HEK293 (cell line): ENCODE measurements around the gene GNB1L.
A peak's percentile ranks its signal among the peaks of the same experiment; 100 is the strongest.

Source experiments
- CTCF ChIA-PET: fragments of 350-600 bp; formaldehyde crosslinking; extraction: SDS; loops from one replicate; lab custom pipeline; 2021; ENCODE audit warnings: antibody characterized with exemption; lab: Yijun Ruan, JAX
- POLR2A ChIA-PET: fragments of 300-600 bp; formaldehyde crosslinking; extraction: SDS; loops from one replicate; lab custom pipeline; 2020; ENCODE audit warnings: antibody characterized with exemption, inconsistent platforms; lab: Yijun Ruan, JAX
- H3K27ac ChIP-seq: fragments of 200-500 bp; sonication (Bioruptor generic); 2 replicates; pipeline ENCODE4 v1.5.1; 2014; ENCODE audit warnings: low read depth, low read length, control low read depth, inconsistent platforms; ENCODE audit errors: extremely low read depth
- H3K36me3 ChIP-seq, 2 experiments: fragments of 200-500 bp in 1 of 2; sonication (Bioruptor generic) in 1 of 2; 1 replicate in 1 of 2; 2 replicates in 1 of 2; pipeline ENCODE4 v1.5.1; 2014 to 2017; ENCODE audit warnings: inconsistent platforms in 2 of 2, low read length in 2 of 2; ENCODE audit not compliant: control insufficient read depth in 2 of 2, insufficient read depth in 1 of 2
- H3K4me1 ChIP-seq: fragments of 200-500 bp; sonication (Bioruptor generic); 2 replicates; pipeline ENCODE4 v1.5.1; 2014; ENCODE audit warnings: mild to moderate bottlenecking, low read length, inconsistent platforms; ENCODE audit not compliant: control insufficient read depth, insufficient read depth
- H3K4me3 ChIP-seq: 2 replicates; pipeline ENCODE4 v1.5.1; 2011; ENCODE audit warnings: low read depth, mild to moderate bottlenecking, control low read depth, low read length, moderate library complexity
- H3K9me3 ChIP-seq: fragments of 200-500 bp; sonication (Bioruptor generic); 2 replicates; pipeline ENCODE4 v1.5.1; 2014; ENCODE audit warnings: low read depth, low read length, inconsistent platforms; ENCODE audit not compliant: control insufficient read depth, insufficient read depth
- EGR2 ChIP-seq: fragments of 450-650 bp; formaldehyde crosslinking; IDR thresholded peaks from 2 replicates; pipeline ENCODE4 v1.5.1; 2016; ENCODE audit warnings: low read depth, missing biosample characterization, missing genetic modification characterization
- HOXC10 ChIP-seq: sonication (generic); formaldehyde crosslinking; IDR thresholded peaks from 2 replicates; pipeline ENCODE4 v1.8.1; 2023; ENCODE audit warnings: mild to moderate bottlenecking, missing genetic modification reagents
- IKZF3 ChIP-seq: fragments of 450-650 bp; IDR thresholded peaks from 2 replicates; pipeline ENCODE4 v1.5.0; 2018; ENCODE audit warnings: missing biosample characterization, mild to moderate bottlenecking, missing genetic modification characterization, moderate library complexity
- SP3 ChIP-seq: fragments of 450-650 bp; formaldehyde crosslinking; IDR thresholded peaks from 2 replicates; pipeline ENCODE4 v1.5.1; 2016; ENCODE audit warnings: missing biosample characterization, missing genetic modification characterization
- TRIM28 ChIP-seq: IDR thresholded peaks from 2 replicates; pipeline ENCODE4 v1.6.1; 2011; ENCODE audit warnings: low read length, control low read depth, borderline replicate concordance
- ZBTB17 ChIP-seq: fragments of 450-650 bp; formaldehyde crosslinking; IDR thresholded peaks from 2 replicates; pipeline ENCODE4 v1.5.1; 2016; ENCODE audit warnings: missing biosample characterization, missing genetic modification characterization
- ZBTB20 ChIP-seq: fragments of 450-650 bp; formaldehyde crosslinking; IDR thresholded peaks from 2 replicates; pipeline ENCODE4 v1.5.1; 2016; ENCODE audit warnings: missing biosample characterization, missing genetic modification characterization
- ZFHX2 ChIP-seq: fragments of 450-650 bp; formaldehyde crosslinking; conservative IDR thresholded peaks from 2 replicates; pipeline ENCODE4 v1.5.1; 2016; ENCODE audit warnings: missing biosample characterization, missing genetic modification characterization
- ZNF157 ChIP-seq: fragments of 450-650 bp; formaldehyde crosslinking; IDR thresholded peaks from 2 replicates; pipeline ENCODE4 v1.5.1; 2016; ENCODE audit warnings: missing biosample characterization, missing genetic modification characterization
- ZNF16 ChIP-seq: fragments of 450-650 bp; formaldehyde crosslinking; IDR thresholded peaks from 2 replicates; pipeline ENCODE4 v1.5.1; 2016; ENCODE audit warnings: low read depth, missing biosample characterization, missing genetic modification characterization
- ZNF2 ChIP-seq: fragments of 450-650 bp; formaldehyde crosslinking; IDR thresholded peaks from 2 replicates; pipeline ENCODE4 v1.5.1; 2016; ENCODE audit warnings: missing biosample characterization, missing genetic modification characterization
- ZNF239 ChIP-seq: fragments of 450-650 bp; formaldehyde crosslinking; IDR thresholded peaks from 2 replicates; pipeline ENCODE4 v1.5.1; 2016; ENCODE audit warnings: missing biosample characterization, missing genetic modification characterization
- ZNF248 ChIP-seq: fragments of 450-650 bp; formaldehyde crosslinking; IDR thresholded peaks from 2 replicates; pipeline ENCODE4 v1.5.1; 2017; ENCODE audit warnings: missing biosample characterization, missing genetic modification characterization
- ZNF529 ChIP-seq: fragments of 450-650 bp; formaldehyde crosslinking; IDR thresholded peaks from 2 replicates; pipeline ENCODE4 v1.5.1; 2017; ENCODE audit warnings: missing genetic modification characterization, missing biosample characterization; ENCODE audit not compliant: insufficient replicate concordance
- ZNF530 ChIP-seq: fragments of 450-650 bp; formaldehyde crosslinking; IDR thresholded peaks from 2 replicates; pipeline ENCODE4 v1.5.1; 2016; ENCODE audit warnings: low read depth, missing biosample characterization, missing genetic modification characterization
- ZNF585B ChIP-seq: fragments of 450-650 bp; formaldehyde crosslinking; IDR thresholded peaks from 2 replicates; pipeline ENCODE4 v1.5.1; 2016; ENCODE audit warnings: missing biosample characterization, missing genetic modification characterization
- ZNF843 ChIP-seq: fragments of 450-650 bp; formaldehyde crosslinking; IDR thresholded peaks from 2 replicates; pipeline ENCODE4 v1.5.1; 2016; ENCODE audit warnings: missing biosample characterization, missing genetic modification characterization
- TF ChIP-seq, protein P1 (sequence below): fragments of 450-650 bp; formaldehyde crosslinking; conservative IDR thresholded peaks from 2 replicates; pipeline ENCODE4 v1.5.1; 2016; ENCODE audit warnings: low read depth, missing biosample characterization, missing genetic modification characterization
- TF ChIP-seq, protein P2 (sequence below): fragments of 450-650 bp; formaldehyde crosslinking; IDR thresholded peaks from 2 replicates; pipeline ENCODE4 v1.5.1; 2017; ENCODE audit warnings: missing biosample characterization, missing genetic modification characterization
- TF ChIP-seq, protein P3 (sequence below): fragments of 450-650 bp; IDR thresholded peaks from 2 replicates; pipeline ENCODE4 v1.5.1; 2018; ENCODE audit warnings: missing biosample characterization, missing genetic modification characterization
- TF ChIP-seq, protein P4 (sequence below): fragments of 450-650 bp; IDR thresholded peaks from 2 replicates; pipeline ENCODE4 v1.5.1; 2018; ENCODE audit warnings: missing biosample characterization, mild to moderate bottlenecking, missing genetic modification characterization

GNB1L gene

GRCh38 chr22:19889951-19890350, 35.3 kb upstream of the GNB1L start:
- Histone ChIP-seq H3K4me1 (peaks cover 7% of the 10 kb centered on the region), H3K9me3 (no peaks in the 10 kb centered on the region), H3K27ac (no peak overlapping the region), H3K4me3 (no peak overlapping the region), H3K36me3 (peaks cover 0 to 11% of the 10 kb centered on the region in 2 experiments; a peak in 1 of 3 replicates)
- POLR2A ChIA-PET, result interaction anchor here (0.6 kb wide), 1 partner anchor 31 kb away, joined by 3 read pairs; no protein-coding TSS in a partner anchor
- CTCF ChIA-PET, result interaction anchor here (1.7 to 2.0 kb wide), 2 partner anchors 21 to 159 kb away, joined by 11 to 13 read pairs; no protein-coding TSS in a partner anchor
- TF ChIP-seq ZNF248 (tag by site-specific recombination), result no peak
- no peak for TF ChIP-seq TRIM28
- TF ChIP-seq ZNF239 (tag by site-specific recombination), result no peak
- TF ChIP-seq HOXC10 (CRISPR knock-in tag), result no peak
- TF ChIP-seq ZBTB20 (tag by site-specific recombination), result no peak
- TF ChIP-seq ZNF157 (tag by site-specific recombination), result no peak

DNA sequence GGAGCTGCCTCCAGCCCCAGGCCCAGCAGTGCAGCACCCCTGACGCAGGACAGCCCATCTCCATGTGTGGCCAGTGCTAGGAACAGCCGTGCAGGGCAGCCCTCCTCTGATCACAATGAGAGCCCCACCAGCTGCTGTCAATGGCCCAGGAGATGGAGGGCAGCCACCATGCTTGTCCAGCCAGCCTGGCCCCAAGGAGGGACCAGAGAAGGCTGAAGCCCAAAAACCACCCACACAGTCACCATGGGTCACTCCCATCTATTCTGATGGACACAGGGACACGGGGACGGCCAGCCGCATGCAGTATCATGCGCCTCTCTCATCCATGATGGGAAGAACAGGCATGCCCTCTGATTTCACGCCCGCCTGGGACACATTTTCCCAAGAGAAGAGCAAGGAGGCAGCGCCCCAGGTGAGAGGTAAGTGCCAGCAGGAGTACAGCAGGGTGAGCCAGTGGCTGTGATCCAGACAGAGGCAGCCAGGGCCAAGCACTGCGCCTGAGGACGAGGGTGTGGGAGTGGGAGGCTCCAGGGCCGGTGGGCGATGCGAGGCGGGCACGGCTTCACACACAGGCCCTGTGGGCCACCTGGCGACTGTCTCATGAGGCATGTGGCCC, 33.6 kb upstream of the GNB1L start:
- TF ChIP-seq, protein P1, sequence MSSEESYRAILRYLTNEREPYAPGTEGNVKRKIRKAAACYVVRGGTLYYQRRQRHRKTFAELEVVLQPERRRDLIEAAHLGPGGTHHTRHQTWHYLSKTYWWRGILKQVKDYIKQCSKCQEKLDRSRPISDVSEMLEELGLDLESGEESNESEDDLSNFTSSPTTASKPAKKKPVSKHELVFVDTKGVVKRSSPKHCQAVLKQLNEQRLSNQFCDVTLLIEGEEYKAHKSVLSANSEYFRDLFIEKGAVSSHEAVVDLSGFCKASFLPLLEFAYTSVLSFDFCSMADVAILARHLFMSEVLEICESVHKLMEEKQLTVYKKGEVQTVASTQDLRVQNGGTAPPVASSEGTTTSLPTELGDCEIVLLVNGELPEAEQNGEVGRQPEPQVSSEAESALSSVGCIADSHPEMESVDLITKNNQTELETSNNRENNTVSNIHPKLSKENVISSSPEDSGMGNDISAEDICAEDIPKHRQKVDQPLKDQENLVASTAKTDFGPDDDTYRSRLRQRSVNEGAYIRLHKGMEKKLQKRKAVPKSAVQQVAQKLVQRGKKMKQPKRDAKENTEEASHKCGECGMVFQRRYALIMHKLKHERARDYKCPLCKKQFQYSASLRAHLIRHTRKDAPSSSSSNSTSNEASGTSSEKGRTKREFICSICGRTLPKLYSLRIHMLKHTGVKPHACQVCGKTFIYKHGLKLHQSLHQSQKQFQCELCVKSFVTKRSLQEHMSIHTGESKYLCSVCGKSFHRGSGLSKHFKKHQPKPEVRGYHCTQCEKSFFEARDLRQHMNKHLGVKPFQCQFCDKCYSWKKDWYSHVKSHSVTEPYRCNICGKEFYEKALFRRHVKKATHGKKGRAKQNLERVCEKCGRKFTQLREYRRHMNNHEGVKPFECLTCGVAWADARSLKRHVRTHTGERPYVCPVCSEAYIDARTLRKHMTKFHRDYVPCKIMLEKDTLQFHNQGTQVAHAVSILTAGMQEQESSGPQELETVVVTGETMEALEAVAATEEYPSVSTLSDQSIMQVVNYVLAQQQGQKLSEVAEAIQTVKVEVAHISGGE (tag by site-specific recombination), result no peak
- TF ChIP-seq EGR2 (tag by site-specific recombination) (peak; percentile 40; the same call in 1 of the 2 replicates), ZFHX2 (tag by site-specific recombination) (peak; percentile 63), ZNF2 (no peak)
- Histone ChIP-seq H3K36me3 (no peaks in the 10 kb centered on the region), H3K4me3 (no peak overlapping the region), H3K4me1 (peaks cover 7% of the 10 kb centered on the region), H3K9me3 (no peaks in the 10 kb centered on the region), H3K27ac (no peak overlapping the region)
- POLR2A ChIA-PET, result interaction anchor here (1.0 to 1.1 kb wide), 2 partner anchors 33 kb away, joined by 3 read pairs; partner anchors contain the start of genes GNB1L and RTL10
- CTCF ChIA-PET, result interaction anchor here (1.7 to 2.2 kb wide), 2 partner anchors 22 to 158 kb away, joined by 5 to 9 read pairs; no protein-coding TSS in a partner anchor

GRCh38 chr22:19887256-19887985, 32.7 kb upstream of the GNB1L start:
- no peak overlapping the region for H3K4me3 ChIP-seq
- peaks cover 6% of the 10 kb centered on the region for H3K4me1 ChIP-seq
- H3K36me3 ChIP-seq, result no peaks in the 10 kb centered on the region
- H3K27ac ChIP-seq, result no peak overlapping the region
- ChIA-PET POLR2A (interaction anchor here (1.1 kb wide), 1 partner anchor 33 kb away, joined by 3 read pairs; the partner anchor contains the start of genes GNB1L and RTL10), CTCF (interaction anchor here (1.7 to 2.2 kb wide), 2 partner anchors 23 to 157 kb away, joined by 5 to 9 read pairs; no protein-coding TSS in a partner anchor)
- no peaks in the 10 kb centered on the region for H3K9me3 ChIP-seq
- no peak for TF ChIP-seq ZBTB17 (tag by site-specific recombination)
- no peak for TF ChIP-seq ZNF585B (tag by site-specific recombination)
- TF ChIP-seq ZNF16 (tag by site-specific recombination), result no peak
- no peak for TF ChIP-seq ZNF248 (tag by site-specific recombination)
- no peak for TF ChIP-seq ZNF530 (tag by site-specific recombination)
- TF ChIP-seq IKZF3 (tag by site-specific recombination), result no peak
- no peak for TF ChIP-seq ZNF529 (tag by site-specific recombination)
- TF ChIP-seq, protein P2, sequence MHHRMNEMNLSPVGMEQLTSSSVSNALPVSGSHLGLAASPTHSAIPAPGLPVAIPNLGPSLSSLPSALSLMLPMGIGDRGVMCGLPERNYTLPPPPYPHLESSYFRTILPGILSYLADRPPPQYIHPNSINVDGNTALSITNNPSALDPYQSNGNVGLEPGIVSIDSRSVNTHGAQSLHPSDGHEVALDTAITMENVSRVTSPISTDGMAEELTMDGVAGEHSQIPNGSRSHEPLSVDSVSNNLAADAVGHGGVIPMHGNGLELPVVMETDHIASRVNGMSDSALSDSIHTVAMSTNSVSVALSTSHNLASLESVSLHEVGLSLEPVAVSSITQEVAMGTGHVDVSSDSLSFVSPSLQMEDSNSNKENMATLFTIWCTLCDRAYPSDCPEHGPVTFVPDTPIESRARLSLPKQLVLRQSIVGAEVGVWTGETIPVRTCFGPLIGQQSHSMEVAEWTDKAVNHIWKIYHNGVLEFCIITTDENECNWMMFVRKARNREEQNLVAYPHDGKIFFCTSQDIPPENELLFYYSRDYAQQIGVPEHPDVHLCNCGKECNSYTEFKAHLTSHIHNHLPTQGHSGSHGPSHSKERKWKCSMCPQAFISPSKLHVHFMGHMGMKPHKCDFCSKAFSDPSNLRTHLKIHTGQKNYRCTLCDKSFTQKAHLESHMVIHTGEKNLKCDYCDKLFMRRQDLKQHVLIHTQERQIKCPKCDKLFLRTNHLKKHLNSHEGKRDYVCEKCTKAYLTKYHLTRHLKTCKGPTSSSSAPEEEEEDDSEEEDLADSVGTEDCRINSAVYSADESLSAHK (tag by site-specific recombination), result no peak
- TF ChIP-seq ZNF843 (tag by site-specific recombination), result no peak
- no peak for TF ChIP-seq SP3
- TF ChIP-seq, protein P3, sequence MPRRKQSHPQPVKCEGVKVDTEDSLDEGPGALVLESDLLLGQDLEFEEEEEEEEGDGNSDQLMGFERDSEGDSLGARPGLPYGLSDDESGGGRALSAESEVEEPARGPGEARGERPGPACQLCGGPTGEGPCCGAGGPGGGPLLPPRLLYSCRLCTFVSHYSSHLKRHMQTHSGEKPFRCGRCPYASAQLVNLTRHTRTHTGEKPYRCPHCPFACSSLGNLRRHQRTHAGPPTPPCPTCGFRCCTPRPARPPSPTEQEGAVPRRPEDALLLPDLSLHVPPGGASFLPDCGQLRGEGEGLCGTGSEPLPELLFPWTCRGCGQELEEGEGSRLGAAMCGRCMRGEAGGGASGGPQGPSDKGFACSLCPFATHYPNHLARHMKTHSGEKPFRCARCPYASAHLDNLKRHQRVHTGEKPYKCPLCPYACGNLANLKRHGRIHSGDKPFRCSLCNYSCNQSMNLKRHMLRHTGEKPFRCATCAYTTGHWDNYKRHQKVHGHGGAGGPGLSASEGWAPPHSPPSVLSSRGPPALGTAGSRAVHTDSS (tag by site-specific recombination), result no peak
- TF ChIP-seq, protein P4, sequence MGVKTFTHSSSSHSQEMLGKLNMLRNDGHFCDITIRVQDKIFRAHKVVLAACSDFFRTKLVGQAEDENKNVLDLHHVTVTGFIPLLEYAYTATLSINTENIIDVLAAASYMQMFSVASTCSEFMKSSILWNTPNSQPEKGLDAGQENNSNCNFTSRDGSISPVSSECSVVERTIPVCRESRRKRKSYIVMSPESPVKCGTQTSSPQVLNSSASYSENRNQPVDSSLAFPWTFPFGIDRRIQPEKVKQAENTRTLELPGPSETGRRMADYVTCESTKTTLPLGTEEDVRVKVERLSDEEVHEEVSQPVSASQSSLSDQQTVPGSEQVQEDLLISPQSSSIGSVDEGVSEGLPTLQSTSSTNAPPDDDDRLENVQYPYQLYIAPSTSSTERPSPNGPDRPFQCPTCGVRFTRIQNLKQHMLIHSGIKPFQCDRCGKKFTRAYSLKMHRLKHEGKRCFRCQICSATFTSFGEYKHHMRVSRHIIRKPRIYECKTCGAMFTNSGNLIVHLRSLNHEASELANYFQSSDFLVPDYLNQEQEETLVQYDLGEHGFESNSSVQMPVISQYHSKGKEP (tag by site-specific recombination), result no peak
